Panc1 (cell line): ENCODE measurements around the gene MEIS1. TPM values are rescaled to one million over a fixed set of nuclear protein-coding genes. Genes with fewer than 3 reads are reported as not detected.

Experiments used
- ATAC-seq: fragments of 200-7000 bp; cut with Tn5 transposase; 2 replicates; pipeline ENCODE4 v1.9.1; 2020; ENCODE audit warnings: mild to moderate bottlenecking, moderate library complexity
- BruUV-seq: library from RNA; stranded (reverse); fragments of 400-500 nt; replicated peaks from 2 replicates; lab custom pipeline; 2021; lab: Mats Ljungman, UMichigan
- CTCF ChIA-PET: fragments of 300-600 bp; sonication (Branson Sonifier 250); formaldehyde crosslinking; loops from one replicate; lab custom pipeline; 2022; ENCODE audit warnings: antibody characterized with exemption; lab: Charles Lee
- POLR2A ChIA-PET: fragments of 300-600 bp; sonication (Branson Sonifier 250); formaldehyde crosslinking; loops from one replicate; lab custom pipeline; 2022; ENCODE audit warnings: antibody characterized with exemption; lab: Charles Lee
- DNase-seq: peaks from one replicate; pipeline ENCODE4 v3.0.0-alpha.2; 2010; ENCODE audit warnings: low read depth, low spot score
- H3K27ac ChIP-seq: 2 replicates; pipeline ENCODE4 v1.5.1; 2011; ENCODE audit warnings: mild to moderate bottlenecking, low read length, inconsistent platforms
- H3K27me3 ChIP-seq: fragments of 200-500 bp; sonication (Bioruptor generic); 2 replicates; pipeline ENCODE4 v1.6.0; 2014; ENCODE audit warnings: low read length, inconsistent platforms; ENCODE audit not compliant: control insufficient read depth, insufficient read depth
- H3K36me3 ChIP-seq: fragments of 200-500 bp; sonication (Bioruptor generic); 2 replicates; pipeline ENCODE4 v1.5.1; 2014; ENCODE audit warnings: inconsistent platforms, mild to moderate bottlenecking, low read length, moderate library complexity; ENCODE audit not compliant: control insufficient read depth, insufficient read depth
- H3K4me1 ChIP-seq: 2 replicates; pipeline ENCODE4 v1.5.1; 2011; ENCODE audit warnings: inconsistent platforms, mild to moderate bottlenecking, low read length, moderate library complexity; ENCODE audit not compliant: control insufficient read depth, insufficient read depth
- H3K4me3 ChIP-seq, 2 experiments: 2 replicates each; pipeline ENCODE4 v1.5.1; 2011 to 2012; ENCODE audit warnings: low read depth in 2 of 2, low read length in 2 of 2, mild to moderate bottlenecking in 2 of 2, inconsistent platforms in 1 of 2, moderate library complexity in 1 of 2
- H3K9me3 ChIP-seq: fragments of 200-500 bp; sonication (Bioruptor generic); 2 replicates; pipeline ENCODE4 v1.5.1; 2014; ENCODE audit warnings: low read depth, mild to moderate bottlenecking, inconsistent platforms, low read length, moderate library complexity; ENCODE audit not compliant: control insufficient read depth, insufficient read depth
- POLR2AphosphoS5 ChIP-seq: IDR thresholded peaks from 2 replicates; pipeline ENCODE4 v1.6.1; 2012; ENCODE audit warnings: mild to moderate bottlenecking, low read depth, low read length, moderate library complexity
- SIN3A ChIP-seq: IDR thresholded peaks from 2 replicates; pipeline ENCODE4 v1.6.1; 2012; ENCODE audit warnings: low read depth, mild to moderate bottlenecking, low read length, moderate library complexity, borderline replicate concordance; ENCODE audit not compliant: insufficient read depth
- TCF7L2 ChIP-seq: IDR thresholded peaks from 2 replicates; pipeline ENCODE4 v1.6.1; 2011; ENCODE audit warnings: mild to moderate bottlenecking, low read depth, low read length, inconsistent platforms
- in situ Hi-C: cut with HindIII; loops from 2 replicates; pipeline ENCODE4 v1.10.0; 2016; ENCODE audit warnings: low sequenced_read_pairs, low pct_unique_long_range_greater_than_20kb
- intact Hi-C: fragments of 100-400 bp; cut with micrococcal nuclease; formaldehyde crosslinking; loops from one replicate; pipeline ENCODE4 v1.10.0; 2022; ENCODE audit not compliant: unreplicated experiment
- total RNA-seq: library from RNA; stranded (reverse); gene quantifications from one replicate; pipeline ENCODE4 v1.2.1, GENCODE V29; 2021; ENCODE audit not compliant: unreplicated experiment
- TF ChIP-seq, protein P1 (sequence below): fragments of 450-650 bp; IDR thresholded peaks from 2 replicates; pipeline ENCODE4 v1.5.1; 2017; ENCODE audit warnings: mild to moderate bottlenecking
- TF ChIP-seq, protein P2 (sequence below), 2 experiments: IDR thresholded peaks; 2 replicates each; pipeline ENCODE4 v1.6.1; 2011 to 2012; ENCODE audit warnings: low read depth in 2 of 2, control low read depth in 1 of 2, low read length in 1 of 2, mild to moderate bottlenecking in 1 of 2, moderate library complexity in 1 of 2; ENCODE audit not compliant: insufficient read depth in 1 of 2

MEIS1 gene
- total RNA-seq, 1 experiment from 2014 or later, result 2.0 TPM

DNA sequence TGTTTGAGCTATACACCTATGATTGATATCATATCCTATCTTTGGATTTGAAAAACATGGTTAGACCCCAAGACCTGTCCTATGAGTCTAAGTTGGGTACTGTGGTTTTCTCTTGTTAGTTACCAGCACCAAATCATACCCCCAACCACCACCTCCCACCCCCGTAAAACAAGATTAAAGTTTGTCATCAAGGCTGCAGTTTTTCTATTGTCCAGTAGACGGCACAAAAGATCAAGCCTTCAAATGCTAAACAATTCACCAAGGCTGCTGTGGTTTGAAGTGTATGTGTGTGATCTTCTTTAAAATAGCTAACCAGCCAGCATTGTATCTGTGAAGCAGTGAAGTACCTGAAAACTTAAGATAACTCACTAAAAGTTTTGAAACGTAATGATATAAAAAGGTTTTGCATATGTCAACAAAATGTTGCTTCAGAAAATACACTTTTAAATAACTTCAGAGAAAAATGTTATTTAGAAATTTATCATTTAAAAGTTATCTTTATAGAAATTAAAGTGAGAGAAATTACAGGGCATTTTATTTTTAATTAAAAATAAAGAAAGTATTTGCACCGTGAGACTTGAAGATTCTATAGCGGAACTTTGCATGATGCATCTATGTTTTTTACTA is 5.8 kb upstream of the MEIS1 start:
- Histone ChIP-seq H3K4me1 (no peaks in the 10 kb centered on the region; the same call in none of the 2 replicates), H3K27me3 (peaks cover 24% of the 10 kb centered on the region), H3K36me3 (no peaks in the 10 kb centered on the region), H3K9me3 (no peaks in the 10 kb centered on the region), H3K4me3 (no peak overlapping the region), H3K27ac (no peak overlapping the region)
- ChIA-PET POLR2A (no interaction called here), CTCF (interaction anchor here (0.6 to 0.8 kb wide), 6 partner anchors 45 to 1605 kb away, joined by 3 to 9 read pairs (median 4); no protein-coding TSS in a partner anchor)
- no TSS peak for BruUV-seq
- peak; percentile 53 for DNase-seq
- in situ Hi-C loops (no loop called here), intact Hi-C loops (loop anchor here (5.0 to 10.0 kb wide), 2 partner anchors 784 to 1413 kb away; no protein-coding TSS in a partner anchor)
- TF ChIP-seq, protein P1, sequence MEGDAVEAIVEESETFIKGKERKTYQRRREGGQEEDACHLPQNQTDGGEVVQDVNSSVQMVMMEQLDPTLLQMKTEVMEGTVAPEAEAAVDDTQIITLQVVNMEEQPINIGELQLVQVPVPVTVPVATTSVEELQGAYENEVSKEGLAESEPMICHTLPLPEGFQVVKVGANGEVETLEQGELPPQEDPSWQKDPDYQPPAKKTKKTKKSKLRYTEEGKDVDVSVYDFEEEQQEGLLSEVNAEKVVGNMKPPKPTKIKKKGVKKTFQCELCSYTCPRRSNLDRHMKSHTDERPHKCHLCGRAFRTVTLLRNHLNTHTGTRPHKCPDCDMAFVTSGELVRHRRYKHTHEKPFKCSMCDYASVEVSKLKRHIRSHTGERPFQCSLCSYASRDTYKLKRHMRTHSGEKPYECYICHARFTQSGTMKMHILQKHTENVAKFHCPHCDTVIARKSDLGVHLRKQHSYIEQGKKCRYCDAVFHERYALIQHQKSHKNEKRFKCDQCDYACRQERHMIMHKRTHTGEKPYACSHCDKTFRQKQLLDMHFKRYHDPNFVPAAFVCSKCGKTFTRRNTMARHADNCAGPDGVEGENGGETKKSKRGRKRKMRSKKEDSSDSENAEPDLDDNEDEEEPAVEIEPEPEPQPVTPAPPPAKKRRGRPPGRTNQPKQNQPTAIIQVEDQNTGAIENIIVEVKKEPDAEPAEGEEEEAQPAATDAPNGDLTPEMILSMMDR, result peak; percentile 92
- no peak for TF ChIP-seq POLR2AphosphoS5
- TF ChIP-seq, protein P2, sequence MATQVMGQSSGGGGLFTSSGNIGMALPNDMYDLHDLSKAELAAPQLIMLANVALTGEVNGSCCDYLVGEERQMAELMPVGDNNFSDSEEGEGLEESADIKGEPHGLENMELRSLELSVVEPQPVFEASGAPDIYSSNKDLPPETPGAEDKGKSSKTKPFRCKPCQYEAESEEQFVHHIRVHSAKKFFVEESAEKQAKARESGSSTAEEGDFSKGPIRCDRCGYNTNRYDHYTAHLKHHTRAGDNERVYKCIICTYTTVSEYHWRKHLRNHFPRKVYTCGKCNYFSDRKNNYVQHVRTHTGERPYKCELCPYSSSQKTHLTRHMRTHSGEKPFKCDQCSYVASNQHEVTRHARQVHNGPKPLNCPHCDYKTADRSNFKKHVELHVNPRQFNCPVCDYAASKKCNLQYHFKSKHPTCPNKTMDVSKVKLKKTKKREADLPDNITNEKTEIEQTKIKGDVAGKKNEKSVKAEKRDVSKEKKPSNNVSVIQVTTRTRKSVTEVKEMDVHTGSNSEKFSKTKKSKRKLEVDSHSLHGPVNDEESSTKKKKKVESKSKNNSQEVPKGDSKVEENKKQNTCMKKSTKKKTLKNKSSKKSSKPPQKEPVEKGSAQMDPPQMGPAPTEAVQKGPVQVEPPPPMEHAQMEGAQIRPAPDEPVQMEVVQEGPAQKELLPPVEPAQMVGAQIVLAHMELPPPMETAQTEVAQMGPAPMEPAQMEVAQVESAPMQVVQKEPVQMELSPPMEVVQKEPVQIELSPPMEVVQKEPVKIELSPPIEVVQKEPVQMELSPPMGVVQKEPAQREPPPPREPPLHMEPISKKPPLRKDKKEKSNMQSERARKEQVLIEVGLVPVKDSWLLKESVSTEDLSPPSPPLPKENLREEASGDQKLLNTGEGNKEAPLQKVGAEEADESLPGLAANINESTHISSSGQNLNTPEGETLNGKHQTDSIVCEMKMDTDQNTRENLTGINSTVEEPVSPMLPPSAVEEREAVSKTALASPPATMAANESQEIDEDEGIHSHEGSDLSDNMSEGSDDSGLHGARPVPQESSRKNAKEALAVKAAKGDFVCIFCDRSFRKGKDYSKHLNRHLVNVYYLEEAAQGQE (IDR thresholded peaks at IDR 0.05; ENCODE audit: insufficient read depth in 1 of 2, low read depth in 2 of 2, low read length in 1 of 2), result no peak
- no peak for TF ChIP-seq SIN3A
- no peak for ATAC-seq

DNA sequence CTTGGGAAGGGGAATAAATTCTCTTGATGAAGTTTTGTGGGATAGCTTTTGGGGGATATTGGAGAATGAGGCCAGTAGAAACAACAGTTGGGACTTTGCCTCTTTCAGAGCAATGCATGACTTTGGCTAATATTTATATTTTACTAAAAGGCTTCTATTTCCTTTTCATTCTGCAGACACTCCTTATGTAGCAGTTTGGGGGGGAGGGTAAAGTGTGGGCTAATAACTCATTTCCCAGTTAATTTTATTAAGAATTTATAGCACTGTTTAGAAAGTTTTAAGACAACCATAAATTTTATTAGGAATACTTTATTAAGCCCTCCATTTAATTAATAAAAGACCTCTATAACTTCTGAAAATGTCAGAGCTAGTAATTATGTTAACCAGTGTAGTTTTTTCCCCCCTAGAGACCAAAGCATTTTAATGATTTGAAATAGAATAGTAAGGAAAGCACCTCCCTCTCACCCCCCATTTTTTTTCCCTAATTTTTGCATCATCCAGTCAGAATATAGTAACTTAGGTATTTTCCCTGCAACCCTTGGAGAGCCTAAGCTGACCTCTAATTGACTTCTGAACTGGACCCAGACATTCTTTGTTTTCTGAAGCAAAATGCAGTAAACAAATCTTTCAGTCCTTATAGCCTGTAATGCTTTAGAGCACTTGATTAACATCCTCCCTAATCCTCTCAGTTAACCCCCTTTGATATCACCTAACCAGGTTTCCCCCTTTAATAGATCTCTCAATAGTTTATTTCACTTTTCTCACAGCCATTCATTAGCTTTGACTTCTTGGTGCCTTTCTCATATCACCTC is 5.0 kb upstream of the MEIS1 start:
- Histone ChIP-seq H3K4me1 (no peaks in the 10 kb centered on the region; the same call in none of the 2 replicates), H3K27ac (no peak overlapping the region), H3K36me3 (no peaks in the 10 kb centered on the region), H3K9me3 (no peaks in the 10 kb centered on the region), H3K27me3 (peaks cover 20% of the 10 kb centered on the region), H3K4me3 (no peak overlapping the region)
- TF ChIP-seq TCF7L2 (no peak), POLR2AphosphoS5 (no peak), SIN3A (no peak)
- TF ChIP-seq, protein P1, result no peak
- TF ChIP-seq, protein P2 (IDR thresholded peaks at IDR 0.05; ENCODE audit: insufficient read depth in 1 of 2, low read depth in 2 of 2, low read length in 1 of 2), result no peak
- intact Hi-C loops, result loop anchor here (5.0 to 10.0 kb wide), 3 partner anchors 785 to 1602 kb away; no protein-coding TSS in a partner anchor
- BruUV-seq, result no TSS peak
- DNase-seq (no peak), ATAC-seq (no peak)
- CTCF ChIA-PET, result interaction anchor here (0.6 to 0.8 kb wide), 5 partner anchors 72 to 1604 kb away, joined by 3 to 4 read pairs (median 3); no protein-coding TSS in a partner anchor
- POLR2A ChIA-PET, result no interaction called here
- in situ Hi-C loops, result no loop called here
